ENCODE results near the gene ALK.

GRCh38 chr2:29804671-29805070, 116.7 kb downstream of the ALK start:
- no peak for TF ChIP-seq CTCF (IDR thresholded peaks at IDR 0.05)
- TF ChIP-seq EZH2 (IDR thresholded peaks at IDR 0.05; ENCODE audit: borderline replicate concordance, insufficient read depth, low read depth, low read length, poor library complexity, severe bottlenecking), result no peak
